T-helper 2 cell treated with Interferon-gamma antibody and Interleukin-4, amounts not matched to agents 5 μg/mL and 100 μg/mL, for 36 hours (primary cell): ENCODE results near the gene R3HDM4.
"Not testable (repeated sequence)": the region's sequence is repeated elsewhere in the genome, so short reads cannot be mapped to it uniquely, and the experiment has no call there.

Experiments
- DNase-seq: peaks from one replicate; pipeline ENCODE4 v3.0.0; 2021; ENCODE audit warnings: low spot score
- H3K27ac Mint-ChIP-seq: one replicate; pipeline ENCODE4 v1.8.0; 2021; ENCODE audit warnings: mild to moderate bottlenecking, mixed read lengths
- H3K27me3 Mint-ChIP-seq: one replicate; pipeline ENCODE4 v1.8.0; 2021; ENCODE audit warnings: low read depth, mixed read lengths
- H3K36me3 Mint-ChIP-seq: one replicate; pipeline ENCODE4 v1.8.0; 2021; ENCODE audit warnings: low read depth, mixed read lengths
- H3K4me1 Mint-ChIP-seq: one replicate; pipeline ENCODE4 v1.8.0; 2021; ENCODE audit warnings: low read depth, mixed read lengths
- H3K4me3 Mint-ChIP-seq: one replicate; pipeline ENCODE4 v1.8.0; 2022; ENCODE audit warnings: mild to moderate bottlenecking, moderate library complexity, mixed read lengths
- H3K9me3 Mint-ChIP-seq: one replicate; pipeline ENCODE4 v1.8.0; 2021; ENCODE audit warnings: mixed read lengths

Gene R3HDM4

DNA sequence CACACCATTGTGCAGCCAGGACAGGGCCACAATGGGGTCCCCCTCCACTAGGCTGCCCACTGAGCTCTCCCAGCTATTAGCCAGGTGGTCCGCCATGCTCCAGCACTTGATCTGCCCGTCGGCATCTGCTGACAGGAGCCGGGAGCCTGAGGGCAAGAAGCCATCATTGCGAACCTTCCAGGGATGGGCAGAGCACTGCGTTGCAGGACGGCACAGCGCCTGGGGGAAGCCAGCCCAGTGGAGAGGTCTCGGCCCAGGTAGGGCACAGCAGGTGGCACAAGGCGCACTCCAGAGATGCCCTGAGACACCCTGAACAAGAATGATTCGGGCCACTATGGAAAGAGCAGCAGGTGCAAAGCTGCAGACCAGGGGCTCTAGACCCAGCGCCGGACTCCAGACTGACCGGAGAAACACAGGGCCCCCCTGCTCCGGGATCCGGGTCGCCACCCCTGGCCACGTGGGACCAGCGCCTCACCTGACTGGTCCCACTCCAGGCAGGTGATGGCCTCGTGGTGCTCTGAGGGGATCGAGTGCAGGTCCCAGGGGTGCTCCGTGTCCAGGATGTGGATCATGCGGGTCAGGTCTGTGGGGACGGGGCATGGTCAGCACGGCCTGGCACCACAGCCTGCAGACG, 23.2 kb downstream of the R3HDM4 start:
- Mint-ChIP-seq H3K27ac (no peak overlapping the region), H3K4me3 (no peak overlapping the region), H3K36me3 (peaks cover 14% of the 10 kb centered on the region), H3K9me3 (no peaks in the 10 kb centered on the region), H3K4me1 (peaks cover 12% of the 10 kb centered on the region), H3K27me3 (peaks cover 3% of the 10 kb centered on the region)
- DNase-seq = no peak

DNA sequence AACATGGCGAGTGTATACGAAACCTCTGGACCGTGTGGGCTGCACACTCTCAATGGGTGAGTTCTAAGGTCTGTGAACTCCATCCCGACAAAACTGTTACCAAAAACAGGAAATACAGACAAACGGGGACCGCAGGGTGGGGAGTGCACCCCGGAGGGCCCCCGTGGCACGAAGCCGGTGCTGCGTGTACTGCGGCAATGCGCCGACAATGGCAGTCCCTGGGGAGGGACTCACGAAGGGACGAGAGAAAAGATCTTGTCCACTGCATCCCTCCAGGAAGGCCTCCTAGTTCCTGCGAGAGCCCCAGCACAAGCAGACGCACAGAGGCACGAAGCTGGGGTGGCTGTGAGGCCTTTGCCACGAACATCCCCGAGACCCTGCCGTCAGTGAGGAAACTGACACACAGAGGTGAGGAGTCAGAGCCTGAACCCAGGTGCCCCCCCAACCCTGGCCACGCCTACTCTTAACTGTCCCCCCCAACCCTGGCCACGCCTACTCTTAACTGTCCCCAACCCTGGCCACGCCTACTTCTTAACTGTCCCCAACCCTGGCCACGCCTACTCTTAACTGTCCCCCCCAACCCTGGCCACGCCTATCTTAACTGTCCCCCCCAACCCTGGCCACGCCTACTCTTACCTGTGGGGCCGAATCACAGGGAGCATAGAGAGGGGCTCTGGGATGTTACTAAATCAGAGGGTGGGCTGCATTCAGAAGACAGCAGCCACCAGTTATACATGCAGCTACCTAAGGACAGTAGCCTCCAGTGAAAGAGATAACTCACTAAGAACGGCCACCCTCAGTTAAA, 24.2 kb downstream of the R3HDM4 start:
- Mint-ChIP-seq H3K36me3 (peaks cover 14% of the 10 kb centered on the region), H3K4me1 (peaks cover 12% of the 10 kb centered on the region), H3K27ac (peak overlapping the region; percentile 63), H3K27me3 (peaks cover 3% of the 10 kb centered on the region), H3K4me3 (peak overlapping the region; percentile 26), H3K9me3 (no peaks in the 10 kb centered on the region)
- no peak for DNase-seq

DNA sequence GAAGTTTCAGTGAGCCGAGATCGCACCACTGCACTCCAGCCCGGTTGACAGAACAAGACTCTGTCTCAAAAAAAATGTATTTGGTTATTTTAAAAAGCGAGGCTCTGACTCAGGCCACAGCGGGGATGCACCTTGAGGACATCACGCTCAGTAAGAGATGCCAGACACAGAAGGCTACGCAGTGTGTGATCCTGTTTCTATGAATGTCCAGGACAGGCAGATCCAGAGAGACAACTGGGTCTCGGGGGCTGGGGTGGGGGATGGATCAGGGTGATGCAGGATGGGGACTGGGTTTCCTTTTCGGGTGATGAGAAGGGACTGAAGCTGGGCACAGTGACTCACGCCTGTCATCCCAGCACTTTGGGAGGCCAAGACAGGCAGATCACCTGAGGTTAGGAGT, 25.4 kb downstream of the R3HDM4 start:
- Mint-ChIP-seq H3K27me3 (no peaks in the 10 kb centered on the region), H3K4me1 (peaks cover 7% of the 10 kb centered on the region), H3K27ac (no peak overlapping the region), H3K9me3 (no peaks in the 10 kb centered on the region), H3K4me3 (no peak overlapping the region), H3K36me3 (peaks cover 11% of the 10 kb centered on the region)
- no peak for DNase-seq

DNA sequence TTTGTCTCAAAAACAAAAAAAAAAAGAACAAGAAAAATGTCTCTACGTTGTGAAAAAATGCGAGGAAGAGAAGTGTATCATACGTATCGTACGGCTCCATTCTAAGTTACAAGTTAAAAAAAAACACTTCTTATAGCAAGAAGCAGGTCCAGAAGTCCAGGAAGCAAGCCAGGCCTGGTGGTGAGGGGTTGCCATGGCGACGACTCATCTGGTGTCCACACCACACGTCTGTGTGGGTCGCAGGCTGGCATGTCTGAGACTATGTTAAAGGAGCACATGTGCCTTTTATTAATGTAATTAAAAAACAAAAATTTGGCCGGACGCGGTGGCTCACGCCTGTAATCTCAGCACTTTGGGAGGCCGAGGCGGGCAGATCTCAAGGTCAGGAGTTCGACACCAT, 25.9 kb downstream of the R3HDM4 start:
- Mint-ChIP-seq H3K36me3 (peaks cover 14% of the 10 kb centered on the region), H3K9me3 (no peaks in the 10 kb centered on the region), H3K4me1 (peaks cover 7% of the 10 kb centered on the region), H3K27me3 (no peaks in the 10 kb centered on the region), H3K4me3 (no peak overlapping the region), H3K27ac (no peak overlapping the region)
- DNase-seq = no peak

DNA sequence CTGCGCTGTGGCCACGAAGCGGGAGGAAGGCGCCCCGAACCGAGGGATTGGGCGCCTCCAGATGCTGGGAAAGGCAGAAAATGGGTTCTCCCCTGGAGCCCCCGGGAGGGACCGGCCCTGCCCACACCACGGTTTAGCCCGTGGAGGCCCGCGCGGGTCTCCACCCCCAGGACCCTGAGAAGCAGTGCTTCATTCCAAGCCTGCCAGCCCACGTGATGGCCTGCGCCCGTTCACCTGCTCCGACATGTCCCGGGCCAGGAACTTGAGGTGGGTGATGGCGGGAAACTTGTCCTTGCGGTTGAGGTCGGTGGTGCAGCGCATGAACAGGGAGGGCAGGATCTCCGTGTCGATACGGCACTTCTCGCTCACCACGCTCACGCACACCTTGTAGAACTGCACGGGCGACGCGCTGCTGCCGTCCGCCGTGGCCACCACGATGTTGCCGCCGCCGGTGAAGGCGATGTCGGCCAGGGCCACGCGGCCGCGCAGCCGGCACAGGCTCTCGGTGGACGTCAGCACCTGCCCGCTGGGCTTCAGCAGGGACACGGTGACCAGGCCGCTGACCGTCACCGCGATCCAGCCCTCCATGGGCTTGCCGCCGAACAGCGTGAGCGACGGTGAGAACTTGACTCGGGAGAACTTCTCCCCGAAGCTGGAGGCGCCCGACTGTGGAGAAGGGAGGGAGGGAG, 27.3 kb downstream of the R3HDM4 start:
- Mint-ChIP-seq H3K27me3 (no peaks in the 10 kb centered on the region), H3K4me3 (no peak overlapping the region), H3K36me3 (peaks cover 16% of the 10 kb centered on the region), H3K27ac (no peak overlapping the region), H3K9me3 (no peaks in the 10 kb centered on the region), H3K4me1 (peaks cover 7% of the 10 kb centered on the region)
- DNase-seq = no peak

DNA sequence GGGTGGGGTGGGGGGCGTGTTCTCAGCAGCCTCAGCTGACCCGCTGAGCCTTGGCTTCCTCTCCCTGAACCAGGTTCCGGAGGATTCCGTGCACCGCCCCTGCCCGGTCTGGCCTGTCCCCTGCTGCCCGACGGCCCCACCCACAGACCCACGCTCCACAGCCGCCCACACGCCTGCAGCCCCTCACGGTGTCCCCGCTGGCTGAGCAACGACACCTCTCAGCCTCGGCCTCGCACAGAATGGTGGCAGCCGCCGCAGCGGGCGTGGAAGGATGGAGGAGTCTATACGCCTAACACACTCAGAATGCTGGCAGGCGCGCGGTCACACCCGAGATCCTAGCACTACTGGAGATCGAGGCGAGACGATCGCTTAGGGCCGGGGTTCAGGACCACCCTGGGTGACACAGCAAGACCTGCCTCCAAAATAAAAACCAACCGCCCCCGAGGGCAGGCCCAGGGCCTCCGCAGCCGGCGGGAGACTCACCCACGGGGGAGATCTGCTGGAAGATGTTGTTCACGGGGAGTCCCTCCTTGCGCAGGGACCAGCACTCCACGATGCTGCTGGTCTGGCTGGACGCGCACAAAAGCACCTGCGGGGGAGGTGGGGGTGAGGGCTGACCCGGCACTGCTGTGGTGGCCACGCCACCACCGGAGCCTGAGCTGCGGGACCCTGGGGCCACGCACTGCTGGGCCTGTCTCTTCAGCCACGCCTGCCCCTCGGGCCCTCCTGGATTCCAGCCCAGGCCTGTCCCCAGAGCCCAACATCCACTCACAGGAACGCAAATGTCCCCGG, 28.4 kb downstream of the R3HDM4 start:
- Mint-ChIP-seq H3K4me3 (no peak overlapping the region), H3K36me3 (peaks cover 15% of the 10 kb centered on the region), H3K9me3 (no peaks in the 10 kb centered on the region), H3K4me1 (peaks cover 7% of the 10 kb centered on the region), H3K27ac (no peak overlapping the region), H3K27me3 (no peaks in the 10 kb centered on the region)
- no peak for DNase-seq

DNA sequence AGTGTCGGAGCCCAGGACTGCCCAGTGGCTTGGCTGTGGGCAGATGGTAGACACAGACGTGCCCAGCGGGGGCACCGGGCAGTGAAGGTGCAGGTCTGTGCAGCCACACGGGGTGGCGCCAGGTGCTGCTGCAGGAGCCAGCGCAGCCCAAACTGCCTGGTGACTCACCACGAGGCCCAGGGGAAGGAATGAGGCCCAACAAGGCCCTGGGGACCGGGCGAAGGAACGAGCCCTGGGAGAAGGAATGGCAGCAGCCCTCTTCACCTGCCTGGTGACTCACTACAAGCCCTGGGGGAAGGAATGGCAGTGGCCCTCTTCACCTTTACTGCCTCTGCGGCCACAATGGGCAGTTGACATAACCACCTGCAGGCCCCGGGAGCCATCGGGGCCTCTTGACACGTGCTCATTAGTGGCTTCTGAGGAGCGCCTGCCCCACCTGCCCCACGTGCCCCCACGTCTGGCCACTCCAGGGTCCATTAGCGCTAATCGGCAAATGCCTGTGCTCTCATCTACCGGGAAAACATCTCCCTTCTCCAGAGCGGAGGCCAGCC, 29.3 kb downstream of the R3HDM4 start:
- no peaks in the 10 kb centered on the region for H3K9me3 Mint-ChIP-seq
- DNase-seq = no peak
- H3K36me3 Mint-ChIP-seq = peaks cover 11% of the 10 kb centered on the region
- H3K27me3 Mint-ChIP-seq = no peaks in the 10 kb centered on the region
- no peak overlapping the region for H3K4me3 Mint-ChIP-seq
- H3K4me1 Mint-ChIP-seq = peaks cover under 1% of the 10 kb centered on the region
- no peak overlapping the region for H3K27ac Mint-ChIP-seq

DNA sequence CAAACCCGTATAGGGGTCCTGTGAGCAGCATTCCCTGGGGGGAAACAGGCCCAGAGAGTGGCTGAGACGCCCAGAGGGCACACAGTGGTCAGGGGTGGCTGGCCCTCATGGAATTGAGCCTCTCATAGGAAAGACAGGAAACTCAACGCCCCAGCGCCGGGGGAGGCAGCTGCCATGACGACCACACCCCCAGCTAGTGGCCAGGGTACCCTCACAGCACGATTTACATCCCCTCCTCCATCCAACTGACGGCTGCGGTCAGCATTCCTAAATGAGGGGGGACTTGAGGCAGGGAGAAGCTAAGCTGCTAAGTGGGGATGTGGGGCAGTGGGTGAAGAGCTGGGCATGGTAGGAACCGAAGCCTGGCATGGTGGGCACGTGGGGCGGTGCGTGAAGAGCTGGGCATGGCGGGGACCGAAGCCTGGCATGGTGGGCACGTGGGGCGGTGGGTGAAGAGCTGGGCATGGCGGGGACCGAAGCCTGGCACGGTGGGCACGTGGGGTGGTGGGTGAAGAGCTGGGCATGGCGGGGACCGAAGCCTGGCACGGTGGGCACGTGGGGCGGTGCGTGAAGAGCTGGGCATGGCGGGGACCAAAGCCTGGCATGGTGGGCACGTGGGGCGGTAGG, 30.0 kb downstream of the R3HDM4 start:
- Mint-ChIP-seq H3K36me3 (peaks cover 10% of the 10 kb centered on the region), H3K27ac (no peak overlapping the region), H3K27me3 (no peaks in the 10 kb centered on the region), H3K4me1 (no peaks in the 10 kb centered on the region), H3K9me3 (no peaks in the 10 kb centered on the region), H3K4me3 (no peak overlapping the region)
- no peak for DNase-seq

DNA sequence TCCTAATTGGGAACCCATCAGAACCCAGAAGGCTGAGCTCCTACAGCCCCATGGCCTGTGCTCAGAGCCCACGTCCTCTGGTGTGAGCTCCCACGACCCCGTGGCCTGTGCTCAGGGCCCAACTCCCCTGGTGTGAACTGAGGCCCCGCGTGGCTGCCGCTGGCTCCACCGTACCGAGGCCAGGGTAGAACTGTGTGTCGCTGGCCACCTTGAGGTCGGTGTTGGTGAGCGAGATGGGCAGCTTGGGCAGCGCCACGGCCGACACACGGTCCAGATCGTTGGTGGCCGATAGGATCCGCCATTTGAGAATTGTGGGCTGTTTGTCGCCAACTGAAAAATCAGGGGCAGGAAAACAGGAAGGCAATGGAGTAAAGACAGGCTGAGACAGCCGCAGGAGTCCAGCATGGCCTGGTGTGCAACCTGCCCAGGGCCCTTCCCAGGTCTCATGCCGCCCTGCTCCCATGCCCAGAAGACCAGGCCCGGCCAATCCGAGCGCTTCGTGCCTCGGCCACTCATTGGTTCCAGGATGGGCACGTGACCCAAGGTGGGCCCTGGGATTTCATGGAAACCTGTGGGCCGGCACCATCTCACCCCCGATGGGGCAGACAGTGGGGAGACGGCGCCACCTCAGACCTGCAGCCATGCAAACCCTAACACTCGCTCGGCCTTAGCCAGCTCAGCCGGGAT, 31.5 kb downstream of the R3HDM4 start:
- no peaks in the 10 kb centered on the region for H3K4me1 Mint-ChIP-seq
- H3K27ac Mint-ChIP-seq = no peak overlapping the region
- H3K36me3 Mint-ChIP-seq = peaks cover 10% of the 10 kb centered on the region
- no peak for DNase-seq
- no peaks in the 10 kb centered on the region for H3K27me3 Mint-ChIP-seq
- no peaks in the 10 kb centered on the region for H3K9me3 Mint-ChIP-seq
- no peak overlapping the region for H3K4me3 Mint-ChIP-seq

DNA sequence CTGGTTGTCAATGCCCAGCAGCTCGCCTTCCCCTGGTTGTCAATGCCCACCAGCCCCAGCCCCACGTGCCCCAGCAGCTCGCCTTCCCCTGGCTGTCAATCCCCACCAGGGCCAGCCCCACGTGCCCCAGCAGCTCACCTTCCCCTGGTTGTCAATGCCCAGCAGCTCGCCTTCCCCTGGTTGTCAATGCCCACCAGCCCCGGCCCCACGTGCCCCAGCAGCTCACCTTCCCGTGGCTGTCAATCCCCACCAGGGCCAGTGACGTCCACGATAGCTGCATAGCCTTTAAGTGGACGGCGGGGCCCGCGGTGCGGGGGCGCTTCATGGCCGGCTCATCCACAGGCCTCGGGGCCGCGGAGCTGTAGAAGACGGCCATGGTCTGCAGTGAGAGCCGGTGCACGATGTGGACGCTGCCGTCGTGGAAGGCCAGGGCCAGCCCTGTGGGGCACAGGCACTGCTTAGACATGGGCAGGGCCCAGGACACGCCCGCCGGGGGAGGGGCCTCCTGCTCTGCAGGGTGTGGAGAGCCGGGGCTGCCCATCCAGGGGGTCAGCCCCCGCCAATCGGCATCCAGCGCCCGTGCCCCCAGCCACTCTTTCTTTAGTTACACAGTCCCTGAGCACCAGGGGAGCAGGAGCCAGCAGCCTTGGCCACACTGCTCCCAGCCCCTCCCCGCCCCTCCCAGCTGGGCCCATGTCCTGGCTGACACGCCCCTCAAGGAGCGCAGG, 33.1 kb downstream of the R3HDM4 start:
- H3K9me3 Mint-ChIP-seq = no peaks in the 10 kb centered on the region
- no peak for DNase-seq
- no peaks in the 10 kb centered on the region for H3K27me3 Mint-ChIP-seq
- peaks cover 10% of the 10 kb centered on the region for H3K36me3 Mint-ChIP-seq
- H3K4me3 Mint-ChIP-seq = no peak overlapping the region
- H3K4me1 Mint-ChIP-seq = no peaks in the 10 kb centered on the region
- no peak overlapping the region for H3K27ac Mint-ChIP-seq

DNA sequence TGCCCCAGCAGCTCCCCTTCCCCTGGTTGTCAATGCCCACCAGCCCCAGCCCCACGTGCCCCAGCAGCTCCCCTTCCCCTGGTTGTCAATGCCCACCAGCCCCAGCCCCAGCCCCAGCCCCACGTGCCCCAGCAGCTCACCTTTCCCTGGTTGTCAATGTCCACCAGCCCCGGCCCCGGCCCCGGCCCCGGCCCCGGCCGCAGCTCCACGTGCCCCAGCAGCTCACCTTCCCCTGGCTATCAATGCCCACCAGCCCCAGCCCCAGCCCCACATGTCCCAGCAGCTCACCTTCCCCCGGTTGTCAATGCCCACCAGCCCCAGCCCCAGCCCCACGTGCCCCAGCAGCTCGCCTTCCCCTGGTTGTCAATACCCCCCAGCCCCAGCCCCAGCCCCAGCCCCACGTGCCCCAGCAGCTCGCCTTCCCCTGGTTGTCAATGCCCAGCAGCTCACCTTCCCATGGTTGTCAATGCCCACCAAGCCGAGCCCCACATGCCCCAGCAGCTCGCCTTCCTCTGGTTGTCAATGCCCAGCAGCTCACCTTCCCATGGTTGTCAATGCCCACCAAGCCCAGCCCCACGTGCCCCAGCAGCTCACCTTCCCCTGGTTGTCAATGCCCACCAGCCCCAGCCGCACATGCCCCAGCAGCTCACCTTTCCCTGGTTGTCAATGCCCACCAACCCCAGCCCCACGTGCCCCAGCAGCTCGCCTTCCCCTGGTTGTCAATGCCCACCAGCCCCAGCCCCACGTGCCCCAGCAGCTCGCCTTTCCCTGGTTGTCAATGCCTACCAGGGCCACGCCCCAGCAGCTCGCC, 34.1 kb downstream of the R3HDM4 start:
- H3K4me3 Mint-ChIP-seq, H3K4me1 Mint-ChIP-seq, DNase-seq, H3K9me3 Mint-ChIP-seq, H3K27me3 Mint-ChIP-seq: not testable (repeated sequence)
- Mint-ChIP-seq H3K27ac (peak overlapping the region; percentile 31), H3K36me3 (peaks cover 10% of the 10 kb centered on the region)
